Panc1 (cell line): ENCODE data around the gene CCDC148. TPM values are rescaled to one million over a fixed set of nuclear protein-coding genes. Genes with fewer than 3 reads are reported as not detected.

Experiments used
- ATAC-seq: fragments of 200-7000 bp; cut with Tn5 transposase; 2 replicates; pipeline ENCODE4 v1.9.1; 2020; ENCODE audit warnings: mild to moderate bottlenecking, moderate library complexity
- BruUV-seq: library from RNA; stranded (reverse); fragments of 400-500 nt; replicated peaks from 2 replicates; lab custom pipeline; 2021; lab: Mats Ljungman, UMichigan
- CTCF ChIA-PET: fragments of 300-600 bp; sonication (Branson Sonifier 250); formaldehyde crosslinking; loops from one replicate; lab custom pipeline; 2022; ENCODE audit warnings: antibody characterized with exemption; lab: Charles Lee
- POLR2A ChIA-PET: fragments of 300-600 bp; sonication (Branson Sonifier 250); formaldehyde crosslinking; loops from one replicate; lab custom pipeline; 2022; ENCODE audit warnings: antibody characterized with exemption; lab: Charles Lee
- DNase-seq: peaks from one replicate; pipeline ENCODE4 v3.0.0-alpha.2; 2010; ENCODE audit warnings: low read depth, low spot score
- H3K27ac ChIP-seq: 2 replicates; pipeline ENCODE4 v1.5.1; 2011; ENCODE audit warnings: mild to moderate bottlenecking, low read length, inconsistent platforms
- H3K27me3 ChIP-seq: fragments of 200-500 bp; sonication (Bioruptor generic); 2 replicates; pipeline ENCODE4 v1.6.0; 2014; ENCODE audit warnings: low read length, inconsistent platforms; ENCODE audit not compliant: control insufficient read depth, insufficient read depth
- H3K36me3 ChIP-seq: fragments of 200-500 bp; sonication (Bioruptor generic); 2 replicates; pipeline ENCODE4 v1.5.1; 2014; ENCODE audit warnings: inconsistent platforms, mild to moderate bottlenecking, low read length, moderate library complexity; ENCODE audit not compliant: control insufficient read depth, insufficient read depth
- H3K4me1 ChIP-seq: 2 replicates; pipeline ENCODE4 v1.5.1; 2011; ENCODE audit warnings: inconsistent platforms, mild to moderate bottlenecking, low read length, moderate library complexity; ENCODE audit not compliant: control insufficient read depth, insufficient read depth
- H3K4me3 ChIP-seq, 2 experiments: 2 replicates each; pipeline ENCODE4 v1.5.1; 2011 to 2012; ENCODE audit warnings: low read depth in 2 of 2, low read length in 2 of 2, mild to moderate bottlenecking in 2 of 2, inconsistent platforms in 1 of 2, moderate library complexity in 1 of 2
- H3K9me3 ChIP-seq: fragments of 200-500 bp; sonication (Bioruptor generic); 2 replicates; pipeline ENCODE4 v1.5.1; 2014; ENCODE audit warnings: low read depth, mild to moderate bottlenecking, inconsistent platforms, low read length, moderate library complexity; ENCODE audit not compliant: control insufficient read depth, insufficient read depth
- POLR2AphosphoS5 ChIP-seq: IDR thresholded peaks from 2 replicates; pipeline ENCODE4 v1.6.1; 2012; ENCODE audit warnings: mild to moderate bottlenecking, low read depth, low read length, moderate library complexity
- SIN3A ChIP-seq: IDR thresholded peaks from 2 replicates; pipeline ENCODE4 v1.6.1; 2012; ENCODE audit warnings: low read depth, mild to moderate bottlenecking, low read length, moderate library complexity, borderline replicate concordance; ENCODE audit not compliant: insufficient read depth
- TCF7L2 ChIP-seq: IDR thresholded peaks from 2 replicates; pipeline ENCODE4 v1.6.1; 2011; ENCODE audit warnings: mild to moderate bottlenecking, low read depth, low read length, inconsistent platforms
- in situ Hi-C: cut with HindIII; loops from 2 replicates; pipeline ENCODE4 v1.10.0; 2016; ENCODE audit warnings: low sequenced_read_pairs, low pct_unique_long_range_greater_than_20kb
- intact Hi-C: fragments of 100-400 bp; cut with micrococcal nuclease; formaldehyde crosslinking; loops from one replicate; pipeline ENCODE4 v1.10.0; 2022; ENCODE audit not compliant: unreplicated experiment
- total RNA-seq: library from RNA; stranded (reverse); gene quantifications from one replicate; pipeline ENCODE4 v1.2.1, GENCODE V29; 2021; ENCODE audit not compliant: unreplicated experiment
- TF ChIP-seq, protein P1 (sequence below): fragments of 450-650 bp; IDR thresholded peaks from 2 replicates; pipeline ENCODE4 v1.5.1; 2017; ENCODE audit warnings: mild to moderate bottlenecking
- TF ChIP-seq, protein P2 (sequence below), 2 experiments: IDR thresholded peaks; 2 replicates each; pipeline ENCODE4 v1.6.1; 2011 to 2012; ENCODE audit warnings: low read depth in 2 of 2, control low read depth in 1 of 2, low read length in 1 of 2, mild to moderate bottlenecking in 1 of 2, moderate library complexity in 1 of 2; ENCODE audit not compliant: insufficient read depth in 1 of 2

Gene CCDC148
- total RNA-seq, 1 experiment from 2014 or later, result 0.92 TPM

DNA sequence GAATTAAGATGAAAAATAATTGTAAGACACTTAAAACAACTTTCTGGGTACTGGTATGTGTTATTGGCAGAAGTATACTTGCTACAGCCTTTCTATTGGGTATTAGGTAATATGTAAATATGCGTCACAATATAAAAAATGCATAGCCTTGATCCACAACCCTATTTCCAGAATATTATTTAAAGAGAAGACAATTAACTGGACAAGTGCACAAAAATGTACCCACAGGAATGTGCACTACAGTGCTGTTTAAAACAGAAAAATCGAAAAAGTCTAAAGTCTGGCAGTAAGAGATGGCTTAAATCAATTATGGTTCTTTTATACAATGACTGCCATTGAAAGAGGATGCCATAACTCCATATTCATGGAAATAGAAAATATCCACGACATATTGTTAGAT is 205.2 kb downstream of the CCDC148 start:
- no peak overlapping the region for H3K27ac ChIP-seq
- ATAC-seq, result no peak
- POLR2A ChIA-PET, result no interaction called here
- no peak overlapping the region for H3K4me3 ChIP-seq
- CTCF ChIA-PET, result no interaction called here
- H3K27me3 ChIP-seq, result no peaks in the 10 kb centered on the region
- no peaks in the 10 kb centered on the region for H3K4me1 ChIP-seq
- in situ Hi-C loops, result no loop called here
- no peak for DNase-seq
- no TSS peak for BruUV-seq
- H3K36me3 ChIP-seq, result no peaks in the 10 kb centered on the region
- no peaks in the 10 kb centered on the region for H3K9me3 ChIP-seq
- TF ChIP-seq, protein P1, sequence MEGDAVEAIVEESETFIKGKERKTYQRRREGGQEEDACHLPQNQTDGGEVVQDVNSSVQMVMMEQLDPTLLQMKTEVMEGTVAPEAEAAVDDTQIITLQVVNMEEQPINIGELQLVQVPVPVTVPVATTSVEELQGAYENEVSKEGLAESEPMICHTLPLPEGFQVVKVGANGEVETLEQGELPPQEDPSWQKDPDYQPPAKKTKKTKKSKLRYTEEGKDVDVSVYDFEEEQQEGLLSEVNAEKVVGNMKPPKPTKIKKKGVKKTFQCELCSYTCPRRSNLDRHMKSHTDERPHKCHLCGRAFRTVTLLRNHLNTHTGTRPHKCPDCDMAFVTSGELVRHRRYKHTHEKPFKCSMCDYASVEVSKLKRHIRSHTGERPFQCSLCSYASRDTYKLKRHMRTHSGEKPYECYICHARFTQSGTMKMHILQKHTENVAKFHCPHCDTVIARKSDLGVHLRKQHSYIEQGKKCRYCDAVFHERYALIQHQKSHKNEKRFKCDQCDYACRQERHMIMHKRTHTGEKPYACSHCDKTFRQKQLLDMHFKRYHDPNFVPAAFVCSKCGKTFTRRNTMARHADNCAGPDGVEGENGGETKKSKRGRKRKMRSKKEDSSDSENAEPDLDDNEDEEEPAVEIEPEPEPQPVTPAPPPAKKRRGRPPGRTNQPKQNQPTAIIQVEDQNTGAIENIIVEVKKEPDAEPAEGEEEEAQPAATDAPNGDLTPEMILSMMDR, result no peak
- TF ChIP-seq POLR2AphosphoS5, result no peak
- intact Hi-C loops, result no loop called here

DNA sequence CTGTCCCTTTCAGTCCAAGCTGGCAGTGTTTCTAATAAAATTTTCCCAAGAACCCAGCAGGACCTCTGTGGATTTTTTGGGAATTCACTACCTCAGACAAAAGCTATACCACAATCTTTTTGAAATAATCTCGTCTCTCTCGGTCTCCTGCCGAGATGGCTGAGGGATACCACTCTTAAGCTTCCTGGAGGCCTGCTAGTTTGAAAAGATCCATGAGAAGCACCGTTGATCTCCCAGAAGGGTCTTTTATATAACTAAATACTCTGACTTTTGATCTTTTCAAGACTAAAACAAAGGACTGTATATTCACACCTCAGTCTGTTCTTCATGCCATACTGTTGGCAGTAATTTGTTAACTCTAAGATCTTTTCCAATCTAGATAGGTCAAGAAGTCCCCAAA is 213.2 kb downstream of the CCDC148 start:
- no peak overlapping the region for H3K27ac ChIP-seq
- CTCF ChIA-PET, result no interaction called here
- intact Hi-C loops (no loop called here), in situ Hi-C loops (no loop called here)
- no peaks in the 10 kb centered on the region for H3K4me1 ChIP-seq
- H3K27me3 ChIP-seq, result peaks cover 2% of the 10 kb centered on the region; the same call in 1 of the 2 replicates
- no peaks in the 10 kb centered on the region for H3K36me3 ChIP-seq
- BruUV-seq, result no TSS peak
- DNase-seq, result no peak
- H3K4me3 ChIP-seq, result no peak overlapping the region
- no peak for ATAC-seq
- TF ChIP-seq, protein P2, sequence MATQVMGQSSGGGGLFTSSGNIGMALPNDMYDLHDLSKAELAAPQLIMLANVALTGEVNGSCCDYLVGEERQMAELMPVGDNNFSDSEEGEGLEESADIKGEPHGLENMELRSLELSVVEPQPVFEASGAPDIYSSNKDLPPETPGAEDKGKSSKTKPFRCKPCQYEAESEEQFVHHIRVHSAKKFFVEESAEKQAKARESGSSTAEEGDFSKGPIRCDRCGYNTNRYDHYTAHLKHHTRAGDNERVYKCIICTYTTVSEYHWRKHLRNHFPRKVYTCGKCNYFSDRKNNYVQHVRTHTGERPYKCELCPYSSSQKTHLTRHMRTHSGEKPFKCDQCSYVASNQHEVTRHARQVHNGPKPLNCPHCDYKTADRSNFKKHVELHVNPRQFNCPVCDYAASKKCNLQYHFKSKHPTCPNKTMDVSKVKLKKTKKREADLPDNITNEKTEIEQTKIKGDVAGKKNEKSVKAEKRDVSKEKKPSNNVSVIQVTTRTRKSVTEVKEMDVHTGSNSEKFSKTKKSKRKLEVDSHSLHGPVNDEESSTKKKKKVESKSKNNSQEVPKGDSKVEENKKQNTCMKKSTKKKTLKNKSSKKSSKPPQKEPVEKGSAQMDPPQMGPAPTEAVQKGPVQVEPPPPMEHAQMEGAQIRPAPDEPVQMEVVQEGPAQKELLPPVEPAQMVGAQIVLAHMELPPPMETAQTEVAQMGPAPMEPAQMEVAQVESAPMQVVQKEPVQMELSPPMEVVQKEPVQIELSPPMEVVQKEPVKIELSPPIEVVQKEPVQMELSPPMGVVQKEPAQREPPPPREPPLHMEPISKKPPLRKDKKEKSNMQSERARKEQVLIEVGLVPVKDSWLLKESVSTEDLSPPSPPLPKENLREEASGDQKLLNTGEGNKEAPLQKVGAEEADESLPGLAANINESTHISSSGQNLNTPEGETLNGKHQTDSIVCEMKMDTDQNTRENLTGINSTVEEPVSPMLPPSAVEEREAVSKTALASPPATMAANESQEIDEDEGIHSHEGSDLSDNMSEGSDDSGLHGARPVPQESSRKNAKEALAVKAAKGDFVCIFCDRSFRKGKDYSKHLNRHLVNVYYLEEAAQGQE (IDR thresholded peaks at IDR 0.05; ENCODE audit: insufficient read depth in 1 of 2, low read depth in 2 of 2, low read length in 1 of 2), result no peak
- no peak for TF ChIP-seq TCF7L2
- no peak for TF ChIP-seq POLR2AphosphoS5
- no peak for TF ChIP-seq SIN3A
- TF ChIP-seq, protein P1, result no peak
- H3K9me3 ChIP-seq, result no peaks in the 10 kb centered on the region
- POLR2A ChIA-PET, result no interaction called here
